CD4-positive, alpha-beta T cell treated with Interleukin-6 for 4 hours (primary cell): ENCODE results near the gene OR52I2.

ENCODE experiments used
- DNase-seq: peaks from one replicate; pipeline ENCODE4 v3.0.0-alpha.2; 2020; ENCODE audit warnings: mixed read lengths

OR52I2 gene

DNA sequence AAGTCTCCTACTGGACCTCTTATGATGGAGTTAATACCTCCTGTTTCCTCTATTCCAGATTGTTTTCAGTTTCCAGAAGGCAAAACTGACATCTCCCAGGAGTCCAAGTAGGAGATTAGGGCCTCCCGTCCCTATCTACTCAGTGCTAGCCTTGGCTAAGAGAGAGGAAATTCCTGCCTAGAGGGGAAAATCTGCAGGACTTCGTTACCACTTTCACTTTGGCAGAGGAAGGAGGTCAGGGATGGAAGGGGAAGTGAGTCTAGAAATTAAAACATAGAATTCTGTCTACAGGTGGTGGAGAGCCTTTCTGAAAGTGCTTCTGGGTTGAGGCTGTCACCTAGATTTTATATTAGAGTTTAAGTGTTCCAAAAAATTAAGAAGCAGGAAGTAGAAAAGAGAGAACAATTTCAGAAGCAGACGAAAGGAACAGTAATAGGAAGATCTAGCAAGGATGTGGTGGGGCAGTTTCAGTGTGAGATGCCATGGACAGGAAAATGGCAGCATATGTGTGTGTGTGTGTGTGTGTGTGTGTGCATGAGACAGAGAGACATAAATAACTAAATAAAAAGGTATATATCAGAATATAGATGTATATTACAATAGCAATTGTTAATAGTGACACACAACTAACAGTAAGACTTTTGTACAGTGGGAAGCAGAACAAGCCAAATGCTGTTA, 28.9 kb downstream of the OR52I2 start:
- peak; percentile 39 for DNase-seq

DNA sequence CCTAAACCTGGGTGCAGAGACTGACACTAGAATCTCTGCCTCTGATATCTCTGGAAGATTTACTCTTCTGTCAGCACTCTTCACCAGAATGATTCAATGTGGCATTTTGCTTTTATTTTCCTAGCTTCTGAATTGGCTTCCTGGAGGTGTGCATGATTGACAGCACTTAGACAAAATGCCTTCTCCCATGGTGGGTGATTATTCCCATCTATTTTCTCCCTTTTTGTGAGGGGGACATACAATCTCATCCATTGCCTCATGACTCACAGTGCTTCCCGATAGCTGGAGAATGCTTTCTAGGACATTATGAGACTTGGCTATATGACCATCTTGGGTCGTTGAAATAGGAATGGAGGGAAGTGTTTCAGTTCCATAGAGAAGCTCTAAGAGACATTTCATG, 30.4 kb downstream of the OR52I2 start:
- no peak for DNase-seq

- no peak for DNase-seq
These were observed 34.4 kb downstream of the OR52I2 start for GRCh38 chr11:4615856-4616444.

GRCh38 chr11:4619514-4619913, 38.0 kb downstream of the OR52I2 start:
- DNase-seq: no peak

GRCh38 chr11:4626207-4627099, 44.9 kb downstream of the OR52I2 start:
- peak; percentile 38 for DNase-seq

GRCh38 chr11:4636136-4636535, 54.6 kb downstream of the OR52I2 start:
- no peak for DNase-seq

DNA sequence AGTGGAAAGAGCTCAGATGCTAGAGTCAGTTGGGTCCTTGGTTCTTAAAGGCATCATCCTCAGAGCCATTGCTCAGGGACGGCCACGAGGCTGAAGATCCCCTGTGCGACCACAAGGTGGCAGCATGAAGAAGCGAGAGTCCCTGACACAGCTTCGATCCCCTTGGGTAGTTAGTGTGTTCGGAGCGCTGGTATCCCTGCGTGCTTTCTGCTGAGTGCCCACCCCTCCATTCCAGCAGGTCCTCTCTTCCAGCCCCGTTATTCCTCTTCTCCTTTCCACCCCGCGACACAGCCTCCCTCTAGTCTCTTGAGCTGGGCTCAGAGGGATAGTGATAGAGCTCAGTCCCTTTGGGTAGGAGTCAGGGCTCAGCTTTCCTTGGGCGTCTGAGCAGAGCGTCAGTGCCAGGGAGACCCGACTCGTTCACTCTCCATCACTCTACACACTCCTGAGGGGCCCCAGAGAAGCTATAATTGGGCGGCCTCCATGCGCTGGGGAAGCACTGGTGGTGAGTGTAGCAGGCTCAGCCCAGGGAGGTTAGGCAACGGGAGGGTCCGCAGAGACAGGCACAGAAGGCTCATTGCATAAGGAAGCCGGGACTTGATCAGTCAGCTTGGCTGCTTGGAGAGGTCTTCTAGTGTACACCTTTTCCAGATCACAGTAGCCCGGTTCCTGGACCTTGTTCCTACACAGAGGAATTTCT, 55.6 kb downstream of the OR52I2 start, which contains the start of gene OR51D1:
TSS of gene OR51D1 (plus strand) at position 516 of the 700 bp plus-strand sequence. CDS start 2,314 bp downstream, outside the sequence.
- peak; percentile 68 for DNase-seq

DNA sequence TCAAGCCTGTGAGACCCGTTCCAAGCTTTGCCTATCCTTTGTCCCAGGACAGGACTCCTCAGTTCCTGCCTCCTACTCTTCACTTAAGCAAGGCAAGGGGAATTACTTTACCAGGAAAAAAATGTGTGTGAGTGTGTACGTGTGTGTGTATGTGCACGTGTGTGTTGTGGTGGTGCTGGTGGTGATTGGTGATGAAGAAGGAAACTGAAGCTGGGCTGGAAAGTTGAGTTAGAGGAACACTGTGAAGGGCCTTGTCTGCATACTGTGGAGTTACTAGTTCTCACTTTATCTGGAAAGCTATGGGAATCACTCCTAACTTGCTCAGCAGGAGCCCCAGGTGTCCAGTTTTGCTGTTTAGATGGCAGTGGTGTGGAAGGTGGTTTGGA, 56.1 kb downstream of the OR52I2 start:
- no peak for DNase-seq

- DNase-seq: no peak
These were observed 58.4 kb downstream of the OR52I2 start for GRCh38 chr11:4639931-4640330.

GRCh38 chr11:4641501-4641900, 60.0 kb downstream of the OR52I2 start:
- DNase-seq: no peak

DNA sequence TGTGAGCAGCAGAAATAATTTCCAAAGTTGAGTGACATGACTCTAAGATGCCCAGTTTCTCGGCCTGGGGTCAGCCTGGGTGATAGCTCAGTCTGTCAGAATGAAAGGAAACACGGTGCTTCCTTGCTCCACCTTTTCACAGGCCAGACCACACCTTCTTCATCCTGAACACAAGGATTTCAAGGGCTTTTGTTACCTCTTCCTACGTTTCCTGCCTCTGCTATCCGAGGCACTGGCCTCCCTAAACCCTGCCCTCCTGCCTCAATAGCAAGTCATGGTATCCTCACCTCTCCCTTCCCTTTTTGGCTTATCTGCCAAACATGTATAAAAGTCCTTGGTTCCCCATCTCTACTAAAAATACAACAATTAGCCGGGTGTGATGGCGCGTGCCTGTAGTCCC, 60.5 kb downstream of the OR52I2 start:
- no peak for DNase-seq
